Nephron progenitor cell (in vitro differentiated cells): ENCODE measurements around the gene DMD.
"Not testable (repeated sequence)": the region's sequence is repeated elsewhere in the genome, so short reads cannot be mapped to it uniquely, and the experiment has no call there.

Source experiments
- DNase-seq: peaks from one replicate; pipeline ENCODE4 v3.0.0; 2021
- H3K27ac Mint-ChIP-seq: 2 replicates; pipeline ENCODE4 v1.8.0; 2021; ENCODE audit warnings: mild to moderate bottlenecking, moderate library complexity, mixed read lengths
- H3K27me3 Mint-ChIP-seq: 2 replicates; pipeline ENCODE4 v1.8.0; 2021; ENCODE audit warnings: mild to moderate bottlenecking, low read depth, mixed read lengths; ENCODE audit not compliant: poor library complexity
- H3K36me3 Mint-ChIP-seq: 2 replicates; pipeline ENCODE4 v1.8.0; 2021; ENCODE audit warnings: low read depth, mixed read lengths
- H3K4me1 Mint-ChIP-seq: 2 replicates; pipeline ENCODE4 v1.8.0; 2021; ENCODE audit warnings: mixed read lengths
- H3K4me3 Mint-ChIP-seq: 2 replicates; pipeline ENCODE4 v1.8.0; 2021; ENCODE audit warnings: mild to moderate bottlenecking, moderate library complexity, mixed read lengths
- H3K9me3 Mint-ChIP-seq: 2 replicates; pipeline ENCODE4 v1.8.0; 2021; ENCODE audit warnings: mild to moderate bottlenecking, moderate library complexity, mixed read lengths
- CTCF ChIP-seq: fragments of 200-600 bp; sonication (generic); IDR thresholded peaks from 2 replicates; pipeline ENCODE4 v1.5.0; 2021; ENCODE audit warnings: antibody characterized with exemption

DMD gene

GRCh38 chrX:31962256-31962655 lies 1249.1 kb downstream of the DMD start:
- Mint-ChIP-seq H3K4me3 (no peak overlapping the region), H3K27me3 (no peaks in the 10 kb centered on the region), H3K9me3 (peaks cover 24% of the 10 kb centered on the region), H3K27ac (no peak overlapping the region), H3K4me1 (peaks cover 6% of the 10 kb centered on the region), H3K36me3 (no peaks in the 10 kb centered on the region)
- DNase-seq: no peak
- no peak for TF ChIP-seq CTCF

- H3K9me3 Mint-ChIP-seq: peaks cover 18% of the 10 kb centered on the region
- H3K4me1 Mint-ChIP-seq: peaks cover 5% of the 10 kb centered on the region
- no peaks in the 10 kb centered on the region for H3K36me3 Mint-ChIP-seq
- no peak for DNase-seq
- no peak overlapping the region for H3K4me3 Mint-ChIP-seq
- no peak for TF ChIP-seq CTCF
- no peak overlapping the region for H3K27ac Mint-ChIP-seq
- H3K27me3 Mint-ChIP-seq: no peaks in the 10 kb centered on the region
Measured at GRCh38 chrX:31934842-31935370, 1276.4 kb downstream of the DMD start.

- peaks cover 5% of the 10 kb centered on the region for H3K4me1 Mint-ChIP-seq
- H3K27me3 Mint-ChIP-seq: no peaks in the 10 kb centered on the region
- peaks cover 20% of the 10 kb centered on the region for H3K9me3 Mint-ChIP-seq
- no peak for DNase-seq
- no peaks in the 10 kb centered on the region for H3K36me3 Mint-ChIP-seq
- no peak overlapping the region for H3K4me3 Mint-ChIP-seq
- TF ChIP-seq CTCF: no peak
- H3K27ac Mint-ChIP-seq: no peak overlapping the region
Measured at GRCh38 chrX:31934015-31934414, 1277.3 kb downstream of the DMD start.

- Mint-ChIP-seq H3K27me3 (no peaks in the 10 kb centered on the region), H3K4me1 (no peaks in the 10 kb centered on the region), H3K36me3 (no peaks in the 10 kb centered on the region), H3K4me3 (no peak overlapping the region), H3K9me3 (peaks cover 17% of the 10 kb centered on the region), H3K27ac (no peak overlapping the region)
- TF ChIP-seq CTCF: no peak
- no peak for DNase-seq
Measured at GRCh38 chrX:31932769-31933168, 1278.6 kb downstream of the DMD start.

GRCh38 chrX:31932320-31932719 lies 1279.0 kb downstream of the DMD start:
- peaks cover 17% of the 10 kb centered on the region for H3K9me3 Mint-ChIP-seq
- H3K27ac Mint-ChIP-seq, H3K4me1 Mint-ChIP-seq: not testable (repeated sequence)

GRCh38 chrX:31931225-31931624 lies 1280.1 kb downstream of the DMD start:
- TF ChIP-seq CTCF: no peak
- no peak for DNase-seq
- Mint-ChIP-seq H3K4me1 (no peaks in the 10 kb centered on the region), H3K27me3 (no peaks in the 10 kb centered on the region), H3K4me3 (no peak overlapping the region), H3K9me3 (peaks cover 17% of the 10 kb centered on the region), H3K36me3 (no peaks in the 10 kb centered on the region), H3K27ac (no peak overlapping the region)

More at GRCh38 chrX:31932320-31932719, 1279.0 kb downstream of the DMD start:
- not testable (repeated sequence) for H3K4me3 Mint-ChIP-seq, H3K36me3 Mint-ChIP-seq, H3K27me3 Mint-ChIP-seq, DNase-seq
